K562 (cell line): ENCODE data around the gene POLR1A. TPM values are rescaled to one million over a fixed set of nuclear protein-coding genes. Genes with fewer than 3 reads are reported as not detected.

ENCODE experiments used
- KHSRP ChIP-seq: fragments of 450-650 bp; IDR thresholded peaks from 2 replicates; pipeline ENCODE4 v1.6.1; 2017
- polyA plus RNA-seq, 8 experiments: library from polyadenylated mRNA; depleted of rRNA in 4 of 8; stranded (reverse) in 5 of 8; unstranded in 3 of 8; fragments of >200 nt; fragmentation: Nextera tagmentation in 2 of 8; fragmentation: Illumina TruSeq in 1 of 8; extraction: Ambion mirVana in 2 of 8; extraction: Trizol in 1 of 8; gene quantifications; 2 replicates each; pipeline versions ENCODE4 v1.2.1 to v1.2.3, GENCODE V29; 2011 to 2014; ENCODE audit warnings: inconsistent platforms in 1 of 8, missing spikeins in 1 of 8
- total RNA-seq, 7 experiments: library from RNA; depleted of rRNA in 6 of 7; stranded (reverse); fragments of >200 nt in 6 of 7; fragmentation: Illumina TruSeq in 2 of 7; extraction: Trizol in 2 of 7; gene quantifications; 2 replicates each; pipeline versions ENCODE4 v1.2.1 to v1.2.3, GENCODE V29; 2011 to 2021; ENCODE audit warnings: low replicate concordance in 1 of 7
- TF ChIP-seq, protein P1 (sequence below): fragments of 250-450 bp; sonication (Bioruptor Pico); IDR thresholded peaks from 2 replicates; pipeline ENCODE4 v1.4.0; 2020; ENCODE audit warnings: mild to moderate bottlenecking
- TF ChIP-seq, protein P2 (sequence below): fragments of 450-650 bp; IDR thresholded peaks from 2 replicates; pipeline ENCODE4 v1.6.1; 2016; ENCODE audit warnings: low read depth

POLR1A gene
- total and polyA plus RNA-seq, 9 of the 15 experiments (the other 6 are each of a cell fraction or from before 2014, with no cell fraction given): 3.0 to 72.1 (median 21.8) TPM

DNA sequence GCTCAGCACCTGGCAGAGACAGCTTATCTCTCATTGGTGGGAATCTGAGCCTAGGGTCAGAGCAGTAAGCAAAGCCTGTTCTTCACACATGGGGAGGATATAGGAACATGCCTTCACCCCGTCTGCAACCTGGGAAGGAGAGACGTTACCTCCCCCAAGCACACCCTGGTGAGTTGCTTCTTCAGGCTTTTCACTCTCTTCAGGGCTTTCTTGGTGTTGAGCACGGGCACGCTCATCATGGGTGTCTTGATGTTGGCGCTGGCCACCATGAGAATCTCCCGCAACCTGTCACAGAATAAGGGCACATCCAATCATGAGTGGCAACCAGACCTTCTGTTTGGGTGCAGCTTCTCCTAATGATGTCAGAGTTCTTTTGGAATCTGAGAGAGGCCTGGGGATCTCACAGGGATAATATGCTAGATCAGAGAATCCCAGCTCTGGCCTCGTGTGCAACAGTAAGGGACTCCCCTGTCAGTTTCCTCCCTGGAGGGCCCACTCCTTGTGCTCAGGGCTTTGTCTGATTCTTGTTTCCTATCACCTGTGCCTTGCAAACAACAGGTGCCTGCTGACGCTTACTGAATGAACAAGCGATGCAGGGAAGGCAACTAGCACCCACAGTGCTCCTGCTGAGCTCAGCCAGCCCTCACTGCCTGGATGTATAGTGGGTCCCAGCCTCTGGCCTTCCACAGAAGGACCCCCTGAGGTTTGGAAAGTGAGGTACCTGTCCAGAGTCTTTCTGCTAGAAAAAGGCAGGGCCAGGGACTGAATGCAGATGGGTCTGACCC is 66.3 kb downstream of the POLR1A start (continued):
- TF ChIP-seq, protein P1, sequence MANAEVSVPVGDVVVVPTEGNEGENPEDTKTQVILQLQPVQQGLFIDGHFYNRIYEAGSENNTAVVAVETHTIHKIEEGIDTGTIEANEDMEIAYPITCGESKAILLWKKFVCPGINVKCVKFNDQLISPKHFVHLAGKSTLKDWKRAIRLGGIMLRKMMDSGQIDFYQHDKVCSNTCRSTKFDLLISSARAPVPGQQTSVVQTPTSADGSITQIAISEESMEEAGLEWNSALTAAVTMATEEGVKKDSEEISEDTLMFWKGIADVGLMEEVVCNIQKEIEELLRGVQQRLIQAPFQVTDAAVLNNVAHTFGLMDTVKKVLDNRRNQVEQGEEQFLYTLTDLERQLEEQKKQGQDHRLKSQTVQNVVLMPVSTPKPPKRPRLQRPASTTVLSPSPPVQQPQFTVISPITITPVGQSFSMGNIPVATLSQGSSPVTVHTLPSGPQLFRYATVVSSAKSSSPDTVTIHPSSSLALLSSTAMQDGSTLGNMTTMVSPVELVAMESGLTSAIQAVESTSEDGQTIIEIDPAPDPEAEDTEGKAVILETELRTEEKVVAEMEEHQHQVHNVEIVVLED (CRISPR knock-in tag): no peak
- no peak for TF ChIP-seq KHSRP
- TF ChIP-seq, protein P2, sequence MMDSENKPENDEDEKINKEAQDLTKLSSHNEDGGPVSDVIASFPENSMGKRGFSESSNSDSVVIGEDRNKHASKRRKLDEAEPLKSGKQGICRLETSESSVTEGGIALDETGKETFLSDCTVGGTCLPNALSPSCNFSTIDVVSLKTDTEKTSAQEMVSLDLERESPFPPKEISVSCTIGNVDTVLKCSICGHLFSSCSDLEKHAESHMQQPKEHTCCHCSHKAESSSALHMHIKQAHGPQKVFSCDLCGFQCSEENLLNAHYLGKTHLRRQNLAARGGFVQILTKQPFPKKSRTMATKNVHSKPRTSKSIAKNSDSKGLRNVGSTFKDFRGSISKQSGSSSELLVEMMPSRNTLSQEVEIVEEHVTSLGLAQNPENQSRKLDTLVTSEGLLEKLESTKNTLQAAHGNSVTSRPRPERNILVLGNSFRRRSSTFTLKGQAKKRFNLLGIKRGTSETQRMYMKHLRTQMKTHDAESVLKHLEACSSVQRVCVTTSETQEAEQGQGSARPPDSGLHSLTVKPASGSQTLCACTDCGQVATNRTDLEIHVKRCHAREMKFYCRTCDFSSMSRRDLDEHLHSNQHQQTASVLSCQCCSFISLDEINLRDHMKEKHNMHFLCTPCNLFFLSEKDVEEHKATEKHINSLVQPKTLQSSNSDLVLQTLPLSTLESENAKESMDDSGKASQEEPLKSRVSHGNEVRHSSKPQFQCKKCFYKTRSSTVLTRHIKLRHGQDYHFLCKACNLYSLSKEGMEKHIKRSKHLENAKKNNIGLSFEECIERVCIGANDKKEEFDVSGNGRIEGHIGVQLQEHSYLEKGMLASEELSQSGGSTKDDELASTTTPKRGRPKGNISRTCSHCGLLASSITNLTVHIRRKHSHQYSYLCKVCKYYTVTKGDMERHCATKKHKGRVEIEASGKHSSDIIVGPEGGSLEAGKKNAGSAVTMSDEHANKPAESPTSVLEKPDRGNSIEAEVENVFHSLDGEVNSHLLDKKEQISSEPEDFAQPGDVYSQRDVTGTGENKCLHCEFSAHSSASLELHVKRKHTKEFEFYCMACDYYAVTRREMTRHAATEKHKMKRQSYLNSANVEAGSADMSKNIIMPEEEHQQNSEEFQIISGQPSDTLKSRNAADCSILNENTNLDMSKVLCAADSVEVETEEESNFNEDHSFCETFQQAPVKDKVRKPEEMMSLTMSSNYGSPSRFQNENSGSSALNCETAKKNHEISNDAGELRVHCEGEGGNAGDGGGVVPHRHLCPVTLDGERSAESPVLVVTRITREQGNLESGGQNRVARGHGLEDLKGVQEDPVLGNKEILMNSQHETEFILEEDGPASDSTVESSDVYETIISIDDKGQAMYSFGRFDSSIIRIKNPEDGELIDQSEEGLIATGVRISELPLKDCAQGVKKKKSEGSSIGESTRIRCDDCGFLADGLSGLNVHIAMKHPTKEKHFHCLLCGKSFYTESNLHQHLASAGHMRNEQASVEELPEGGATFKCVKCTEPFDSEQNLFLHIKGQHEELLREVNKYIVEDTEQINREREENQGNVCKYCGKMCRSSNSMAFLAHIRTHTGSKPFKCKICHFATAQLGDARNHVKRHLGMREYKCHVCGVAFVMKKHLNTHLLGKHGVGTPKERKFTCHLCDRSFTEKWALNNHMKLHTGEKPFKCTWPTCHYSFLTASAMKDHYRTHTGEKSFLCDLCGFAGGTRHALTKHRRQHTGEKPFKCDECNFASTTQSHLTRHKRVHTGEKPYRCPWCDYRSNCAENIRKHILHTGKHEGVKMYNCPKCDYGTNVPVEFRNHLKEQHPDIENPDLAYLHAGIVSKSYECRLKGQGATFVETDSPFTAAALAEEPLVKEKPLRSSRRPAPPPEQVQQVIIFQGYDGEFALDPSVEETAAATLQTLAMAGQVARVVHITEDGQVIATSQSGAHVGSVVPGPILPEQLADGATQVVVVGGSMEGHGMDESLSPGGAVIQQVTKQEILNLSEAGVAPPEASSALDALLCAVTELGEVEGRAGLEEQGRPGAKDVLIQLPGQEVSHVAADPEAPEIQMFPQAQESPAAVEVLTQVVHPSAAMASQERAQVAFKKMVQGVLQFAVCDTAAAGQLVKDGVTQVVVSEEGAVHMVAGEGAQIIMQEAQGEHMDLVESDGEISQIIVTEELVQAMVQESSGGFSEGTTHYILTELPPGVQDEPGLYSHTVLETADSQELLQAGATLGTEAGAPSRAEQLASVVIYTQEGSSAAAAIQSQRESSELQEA: no peak
